Measurements from ENCODE around the gene PKIG.
"Not testable (repeated sequence)": the region's sequence is repeated elsewhere in the genome, so short reads cannot be mapped to it uniquely, and the experiment has no call there.

Gene PKIG

DNA sequence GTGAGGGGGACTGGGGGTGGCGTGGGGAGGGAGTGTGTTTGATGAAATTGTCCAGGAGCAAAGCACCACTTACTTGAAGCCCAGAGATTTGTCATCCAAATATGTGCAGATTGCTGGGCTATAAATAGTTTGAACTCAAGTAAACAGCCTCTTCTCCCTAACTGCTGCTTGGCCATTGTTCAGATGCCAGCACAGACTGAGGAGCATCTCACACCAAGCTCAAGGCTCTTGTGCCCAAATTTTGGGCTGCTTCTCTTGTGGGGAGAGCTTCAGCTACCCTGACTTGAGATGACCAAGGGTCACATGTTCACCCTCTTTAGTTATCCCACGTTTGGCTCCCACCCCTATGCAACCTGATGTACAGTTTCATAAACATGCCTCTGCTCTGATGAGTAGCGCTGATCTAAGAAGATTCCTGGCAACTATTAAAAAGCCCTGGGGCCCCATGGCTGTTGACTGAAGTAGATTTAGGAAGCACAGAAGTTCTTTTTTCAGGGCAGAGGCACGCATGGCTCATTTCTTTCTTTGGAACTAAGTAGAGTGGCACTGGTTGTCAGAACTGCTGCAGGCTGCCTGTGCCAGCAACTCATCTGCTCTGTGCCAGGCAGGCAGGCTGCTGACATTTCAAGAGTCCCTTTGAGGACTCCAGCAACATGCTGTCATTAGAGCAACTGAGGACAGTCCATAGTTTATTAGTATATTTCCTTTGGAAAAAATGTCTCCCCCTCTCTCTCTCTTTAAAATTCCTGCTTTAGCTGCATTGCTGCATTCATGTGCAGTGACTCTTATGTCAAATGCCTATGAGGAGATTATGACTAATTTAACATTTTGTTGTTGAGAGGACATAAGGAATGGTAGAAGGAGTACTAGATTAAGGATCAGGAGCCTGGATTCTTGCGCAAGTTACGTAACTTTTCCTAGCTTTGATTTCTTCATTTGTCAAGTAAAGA, 9.6 kb upstream of the PKIG start:
- peak; percentile 54 for FAIRE-seq

GRCh38 chr20:44573501-44573869, 8.9 kb upstream of the PKIG start:
- FAIRE-seq = no peak

GRCh38 chr20:44574372-44574771, 8.0 kb upstream of the PKIG start:
- FAIRE-seq = no peak

DNA sequence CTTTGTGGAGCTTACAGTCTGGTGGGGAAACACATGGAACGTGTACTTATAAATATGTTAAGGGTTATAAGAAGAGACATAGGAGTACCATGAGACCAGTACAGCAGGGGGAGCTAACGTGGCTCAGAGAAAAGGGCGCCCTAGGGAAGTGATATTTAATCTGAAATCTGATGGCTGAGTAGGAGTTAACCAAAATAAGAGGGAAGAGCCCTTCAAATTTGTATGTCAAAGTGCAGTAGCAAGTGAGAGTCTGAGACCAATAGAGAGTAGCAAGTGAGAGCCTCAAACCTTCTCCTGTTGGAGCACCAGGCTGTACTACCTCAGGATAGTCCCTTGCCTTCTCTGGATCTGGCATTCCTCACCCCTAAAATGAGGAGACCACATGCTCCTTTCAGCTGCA, 6.1 kb upstream of the PKIG start:
- FAIRE-seq = no peak

DNA sequence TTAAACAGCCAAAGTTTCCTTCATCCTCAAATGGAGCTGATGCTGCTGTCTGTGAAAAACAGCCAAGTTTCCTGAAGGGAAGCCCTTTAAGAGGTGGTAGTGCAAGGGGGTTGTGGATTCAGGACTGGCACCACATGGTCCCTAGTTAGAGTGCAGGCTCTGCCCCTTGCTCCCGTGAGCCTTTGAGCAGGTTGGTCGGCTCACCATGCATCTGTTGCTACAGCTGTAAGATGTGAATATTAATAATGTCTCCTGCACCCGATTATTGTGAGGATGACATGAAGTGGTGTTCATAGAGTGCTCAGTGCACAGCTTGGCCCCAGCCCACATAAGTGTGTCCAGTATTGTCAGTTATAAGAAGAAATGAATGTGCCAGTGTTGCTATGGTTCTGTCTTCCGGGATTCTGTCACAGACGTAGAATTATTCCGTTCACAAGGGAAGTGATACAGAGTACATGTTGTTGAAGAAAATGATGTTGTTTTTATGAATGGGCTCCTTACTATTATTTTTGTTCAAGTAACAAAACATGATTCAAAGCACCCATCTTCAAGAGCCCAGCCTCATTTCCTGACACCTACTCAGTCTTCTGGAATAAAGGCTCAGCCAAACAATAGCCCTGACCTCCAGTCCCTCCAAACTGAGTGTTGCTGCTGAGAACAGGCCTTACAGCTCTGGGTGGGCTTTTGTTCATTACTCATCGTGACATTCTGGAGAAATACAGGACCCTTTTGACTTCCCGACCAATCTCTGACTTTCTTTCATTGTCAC, 2.9 kb upstream of the PKIG start:
- no peak for FAIRE-seq

DNA sequence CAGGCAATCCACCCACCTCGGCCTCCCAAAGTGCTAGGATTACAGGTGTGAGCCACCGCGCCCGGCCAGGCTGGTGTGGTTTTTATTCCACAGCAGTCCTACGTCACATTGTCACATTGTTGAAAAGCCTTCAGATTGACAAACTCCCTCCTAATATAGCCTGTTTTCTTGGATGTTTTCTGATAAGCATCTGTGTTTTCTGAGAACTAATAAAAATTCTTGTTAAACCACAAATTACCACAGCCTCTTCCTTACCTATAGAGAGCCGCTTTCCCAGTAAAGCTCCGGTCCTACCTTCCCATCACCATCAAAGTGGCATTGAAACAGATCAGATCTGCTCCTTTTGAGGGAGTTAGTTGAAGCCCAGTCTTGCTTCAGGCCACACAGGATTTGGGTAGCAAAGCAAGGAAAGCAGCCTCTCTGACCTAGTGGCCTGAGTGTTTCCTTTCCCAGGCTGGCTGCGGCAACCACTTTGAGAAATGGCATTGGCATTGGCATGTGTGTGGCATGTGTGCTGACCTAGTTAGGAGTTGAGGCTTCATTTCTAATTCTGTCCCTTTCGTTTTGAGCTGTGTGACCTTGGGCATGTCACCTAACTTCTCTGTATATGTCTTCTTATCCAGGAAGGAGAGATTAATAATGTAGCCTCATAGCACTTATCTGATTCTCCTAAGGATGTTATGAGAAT, 1.7 kb upstream of the PKIG start:
- FAIRE-seq = no peak

DNA sequence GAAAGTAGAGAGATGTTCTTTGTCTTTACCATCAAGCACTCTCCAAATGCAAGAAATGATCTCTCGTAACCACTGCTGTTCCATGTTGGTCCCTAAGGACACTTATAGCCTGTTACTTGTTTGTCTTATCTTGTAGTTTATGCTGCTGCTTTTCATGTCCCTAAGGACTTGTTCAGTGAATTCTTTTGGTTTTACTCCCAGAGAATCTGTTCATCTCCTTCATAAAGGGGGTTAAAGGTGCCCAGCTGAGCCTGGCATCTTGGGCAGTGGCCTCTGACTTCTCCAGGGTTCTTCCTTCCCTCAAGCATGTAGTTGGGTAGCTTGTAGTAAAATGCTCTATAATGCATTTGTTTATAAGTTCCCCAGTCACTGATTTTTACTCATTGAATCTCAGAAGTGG, 864 bp upstream of the PKIG start:
- FAIRE-seq = no peak

- no peak for FAIRE-seq
Observed at GRCh38 chr20:44583157-44583556, 778 bp downstream of the PKIG start.

DNA sequence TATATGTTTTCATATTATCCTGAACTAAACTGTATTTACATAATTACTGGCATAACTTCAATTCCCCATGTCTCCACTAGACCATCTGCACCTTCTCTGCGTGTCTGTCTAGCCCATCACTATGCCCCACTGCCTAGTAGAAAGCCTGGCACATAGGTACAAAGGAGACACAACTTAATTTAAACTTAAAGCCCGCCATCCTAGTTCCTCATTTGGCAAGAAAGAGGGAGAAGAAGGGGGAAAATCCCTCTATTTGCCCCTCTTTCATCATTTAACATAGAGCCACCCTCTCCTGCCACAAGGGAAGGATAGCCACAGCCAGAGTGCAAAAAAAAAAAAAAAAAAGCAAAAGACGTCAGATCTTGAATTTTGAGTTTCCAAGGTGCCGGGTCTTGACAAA, 1.8 kb downstream of the PKIG start:
- FAIRE-seq = no peak

GRCh38 chr20:44585057-44585963, 2.9 kb downstream of the PKIG start:
- FAIRE-seq = no peak

DNA sequence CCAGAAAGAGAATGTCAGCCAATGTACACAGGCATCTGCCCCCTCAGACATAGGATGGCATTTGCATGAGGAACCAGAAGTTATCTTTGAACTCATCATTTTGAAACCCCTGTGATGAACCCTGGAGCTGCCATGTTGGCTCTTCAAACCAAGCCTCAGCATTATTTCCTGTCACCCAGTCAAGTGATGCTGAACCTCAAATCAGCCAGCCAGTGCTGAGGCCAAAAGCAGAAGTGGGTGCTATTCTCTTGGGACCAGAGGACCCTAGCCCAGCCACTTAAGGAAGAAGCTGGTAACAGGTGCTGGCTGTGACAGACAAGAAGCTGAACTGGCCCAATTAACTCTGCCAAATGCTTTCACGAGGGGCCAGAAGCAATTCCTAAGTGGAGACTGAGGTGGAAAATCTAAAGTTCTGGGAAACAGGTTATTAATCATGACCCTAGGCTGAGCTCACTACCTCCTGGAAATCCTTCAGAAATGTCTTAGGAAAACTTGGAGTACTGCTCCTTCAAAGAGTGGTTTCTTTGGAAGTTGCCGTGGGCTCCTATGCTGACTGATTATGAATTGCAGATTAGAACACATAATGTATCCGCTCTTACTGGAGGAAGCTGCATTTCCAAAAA, 4.0 kb downstream of the PKIG start:
- FAIRE-seq = no peak

GRCh38 chr20:44587035-44587980, 4.9 kb downstream of the PKIG start:
- no peak for FAIRE-seq

DNA sequence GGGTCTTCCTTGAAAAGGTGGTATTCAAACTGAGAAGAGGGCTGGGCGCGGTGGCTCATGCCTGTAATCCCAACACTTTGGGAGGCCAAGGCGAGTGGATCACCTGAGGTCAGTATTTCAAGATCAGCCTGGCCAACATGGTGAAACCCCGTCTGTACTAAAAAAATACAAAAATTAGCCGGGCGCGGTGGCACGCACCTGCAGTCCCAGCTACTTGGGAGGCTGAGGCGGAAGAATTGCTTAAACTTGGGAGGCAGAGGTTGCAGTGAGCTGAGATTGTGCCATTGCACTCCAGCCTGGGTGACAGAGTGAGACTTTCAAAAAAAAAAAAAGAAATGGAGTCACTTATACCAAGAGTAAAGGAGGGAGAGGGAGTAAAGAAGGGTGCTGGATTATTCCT, 5.9 kb downstream of the PKIG start:
- not testable (repeated sequence) for FAIRE-seq

- no peak for FAIRE-seq
Observed at GRCh38 chr20:44589537-44589936, 7.2 kb downstream of the PKIG start.

DNA sequence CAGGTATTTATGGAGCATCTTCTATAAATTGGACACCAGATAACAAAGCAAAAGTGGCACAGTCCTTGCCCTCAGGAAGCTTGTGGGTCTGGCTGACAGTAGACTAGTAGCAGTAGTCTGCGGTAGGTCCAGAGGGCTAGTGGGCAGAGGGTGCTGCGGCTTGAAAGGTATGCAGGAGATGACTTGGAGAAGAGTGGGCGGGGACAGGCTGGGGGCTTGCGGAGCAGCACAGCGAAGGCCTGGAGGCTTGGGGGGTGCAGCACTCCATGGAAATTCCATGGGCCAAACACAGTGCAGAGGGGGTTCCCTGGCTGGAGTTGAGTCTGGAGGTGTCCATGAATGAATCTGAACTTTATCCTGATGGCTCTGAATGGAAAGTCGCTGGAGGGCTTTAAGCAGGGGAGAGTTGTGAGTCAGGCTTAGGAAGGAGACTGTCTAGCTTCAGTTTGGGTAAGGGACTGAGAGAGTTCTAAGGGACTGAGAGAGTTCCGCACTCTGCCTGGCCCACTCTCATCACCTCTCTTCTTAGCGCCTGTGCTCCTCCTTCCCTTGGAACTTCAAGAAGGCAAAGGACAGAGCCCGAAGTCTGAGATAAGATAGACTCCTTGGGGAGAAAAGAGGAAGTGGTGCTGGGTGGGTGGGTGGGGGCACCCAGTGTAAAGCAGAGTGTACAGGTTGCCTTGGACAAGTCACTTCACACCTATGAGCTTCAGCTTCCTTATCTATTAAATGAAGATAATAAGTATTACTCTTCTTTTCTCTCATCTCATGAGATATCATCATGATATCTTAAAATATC, 8.8 kb downstream of the PKIG start:
- no peak for FAIRE-seq

- no peak for FAIRE-seq
Observed at GRCh38 chr20:44592366-44592765, 10.0 kb downstream of the PKIG start.

- FAIRE-seq = no peak
Observed at GRCh38 chr20:44593751-44594150, 11.4 kb downstream of the PKIG start.

GRCh38 chr20:44594730-44595129, 12.4 kb downstream of the PKIG start:
- no peak for FAIRE-seq

DNA sequence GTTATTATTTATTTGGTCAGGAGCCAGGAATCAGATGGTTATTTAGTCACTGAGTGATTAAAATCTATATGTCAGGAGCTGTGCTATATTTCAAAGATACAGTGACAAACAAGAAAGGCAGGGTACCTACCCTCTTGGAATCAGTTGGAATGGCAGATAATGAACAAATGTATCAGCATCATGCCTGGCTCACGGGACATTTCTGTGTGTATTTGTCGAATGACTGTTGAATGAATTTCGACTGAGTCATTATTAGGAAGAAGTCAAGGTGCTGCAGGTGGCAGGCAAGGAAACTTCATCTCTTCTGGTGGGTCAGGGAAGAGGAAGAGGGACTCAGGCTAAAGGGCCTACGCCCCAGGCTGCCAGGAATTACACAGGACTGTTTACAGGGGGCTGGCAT, 13.6 kb downstream of the PKIG start:
- FAIRE-seq = no peak

DNA sequence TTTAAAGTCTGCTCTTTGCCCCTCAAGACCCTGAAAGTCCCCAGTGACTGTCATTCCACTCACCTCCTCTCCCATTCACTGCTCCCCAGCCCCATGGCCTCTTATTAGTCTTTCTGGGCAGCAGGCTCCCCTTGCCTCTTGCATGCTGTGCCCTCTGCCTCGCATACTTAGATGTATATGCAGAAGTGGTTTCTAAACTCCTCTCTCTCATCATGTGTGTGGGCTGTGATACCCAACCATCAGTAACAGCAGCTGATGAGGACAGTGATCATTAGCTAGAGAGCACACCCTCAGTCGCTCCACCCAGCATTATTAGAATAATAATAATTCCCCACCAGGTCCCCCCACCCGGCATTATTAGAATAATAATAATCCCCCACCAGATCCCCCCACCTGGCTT, 14.5 kb downstream of the PKIG start:
- no peak for FAIRE-seq

All from TTC549 (cell line).